Measurements from ENCODE around the gene APBA1.

- TF ChIP-seq CTCF (optimal IDR thresholded peaks at IDR 0.05 in 1 of 3, IDR thresholded peaks at IDR 0.05 in 1 of 3, conservative IDR thresholded peaks at IDR 0.05 in 1 of 3; ENCODE audit: extremely low read depth in 1 of 3, insufficient read depth in 2 of 3, low read length in 3 of 3) (no peak), EZH2 (IDR thresholded peaks at IDR 0.05; ENCODE audit: low read length) (no peak)
These were observed 42.9 kb upstream of the APBA1 start for GRCh38 chr9:69715096-69715495.

All from keratinocyte (primary cell).